Esophagus muscularis mucosa (tissue), 4 donors: ENCODE measurements around the gene ALDH1A2. TPM values are rescaled to one million over a fixed set of nuclear protein-coding genes. Genes with fewer than 3 reads are reported as not detected.
"Not testable (repeated sequence)": the region's sequence is repeated elsewhere in the genome, so short reads cannot be mapped to it uniquely, and the experiment has no call there.

Experiments
- DNase-seq: peaks from one replicate; pipeline ENCODE4 v3.0.0-alpha.2; 2017; ENCODE audit errors: extremely low spot score
- H3K27ac ChIP-seq, 4 donors: fragments of 200-600 bp; sonication (generic); replicated peaks in 1 of 4; 1 replicate in 3 of 4; 2 replicates in 1 of 4; pipeline ENCODE4 v1.5.1; 2016 to 2019; ENCODE audit warnings: mild to moderate bottlenecking in 1 of 4
- H3K27me3 ChIP-seq, 4 donors: fragments of 200-600 bp; sonication (generic); one replicate each; pipeline versions ENCODE4 v1.5.1 to v1.6.0; 2016 to 2019
- H3K36me3 ChIP-seq, 4 donors: fragments of 200-600 bp; sonication (generic); one replicate each; pipeline ENCODE4 v1.5.1; 2016 to 2019
- H3K4me1 ChIP-seq, 4 donors: fragments of 200-600 bp; sonication (generic); one replicate each; pipeline ENCODE4 v1.5.1; 2016 to 2019
- H3K4me3 ChIP-seq, 4 donors: fragments of 200-600 bp; sonication (generic); 1 replicate in 2 of 4; 2 replicates in 2 of 4; pipeline ENCODE4 v1.5.1; 2016 to 2019; ENCODE audit warnings: mild to moderate bottlenecking in 4 of 4, moderate library complexity in 1 of 4
- H3K9me3 ChIP-seq, 4 donors: fragments of 200-600 bp; sonication (generic); 1 replicate in 3 of 4; 2 replicates in 1 of 4; pipeline ENCODE4 v1.5.1; 2016 to 2019
- CTCF ChIP-seq, 3 experiments: fragments of 200-600 bp in 2 of 3; fragments of 450-650 bp in 1 of 3; sonication (generic) in 2 of 3; IDR thresholded peaks; one replicate each; pipeline ENCODE4 v1.5.1; 2017 to 2019; ENCODE audit warnings: antibody characterized with exemption in 3 of 3, mild to moderate bottlenecking in 2 of 3, moderate library complexity in 1 of 3
- EP300 ChIP-seq: sonication (generic); formaldehyde crosslinking; IDR thresholded peaks from one replicate; pipeline ENCODE4 v1.6.1; 2017; ENCODE audit warnings: antibody characterized with exemption
- POLR2A ChIP-seq: fragments of 450-650 bp; IDR thresholded peaks from one replicate; pipeline ENCODE4 v1.6.1; 2017; ENCODE audit warnings: antibody characterized with exemption, moderate library complexity, mild to moderate bottlenecking, low read depth
- POLR2AphosphoS5 ChIP-seq, 2 donors: sonication (generic); formaldehyde crosslinking; IDR thresholded peaks; one replicate each; pipeline ENCODE4 v1.6.1; 2017; ENCODE audit warnings: antibody characterized with exemption in 2 of 2
- WGBS: methylation state at CpG from one replicate; pipeline ENCODE4 v1.1.5; 2018; 5-methylcytosine and 5-hydroxymethylcytosine counted together
- intact Hi-C: fragments of 100-400 bp; cut with DNase I; formaldehyde crosslinking; loops from one replicate; pipeline ENCODE4 v1.15.1; 2023
- total RNA-seq, 4 donors: library from RNA; depleted of rRNA; stranded (reverse); fragments of >200 nt; gene quantifications; one replicate each; pipeline versions ENCODE4 v1.1.0 to v1.2.1, GENCODE V29; 2016

The ALDH1A2 gene
- total RNA-seq = 10 to 100 TPM; 13.3 to 41.2 (median 19.8) TPM

- TF ChIP-seq POLR2AphosphoS5 (IDR thresholded peaks at IDR 0.05) (no peak), EP300 (no peak), CTCF (IDR thresholded peaks at IDR 0.05) (no peak), POLR2A (no peak)
- Histone ChIP-seq H3K27ac (peak within 1 kb of the TSS; percentile 51 to 72 (median 60)), H3K4me1 (peaks cover 3 to 24% (median 18%) of the 10 kb centered on the region in 4 donors), H3K9me3 (no peaks in the 10 kb centered on the region), H3K36me3 (no peaks in the 10 kb centered on the region), H3K4me3 (peak within 1 kb of the TSS; percentile 59 to 67 (median 62)), H3K27me3 (peaks cover 11 to 63% (median 29%) of the 10 kb centered on the region in 4 donors)
- intact Hi-C loops = loop anchor here (2.0 to 10.0 kb wide), 3 partner anchors 93 to 321 kb away; no protein-coding TSS in a partner anchor
- no peak for DNase-seq
- 0% methylated on average over 12 of the region's 75 CpGs for WGBS
Observed at GRCh38 chr15:58065445-58066041, at the start of gene ALDH1A2. Gene ALDH1A2, minus strand, starts transcription at chr15:58065711. Its CDS starts 61 bp downstream, at chr15:58065650.

GRCh38 chr15:58114812-58115211 lies 49.3 kb upstream of the ALDH1A2 start:
- no peaks in the 10 kb centered on the region for H3K27me3 ChIP-seq
- TF ChIP-seq EP300 (no peak), POLR2AphosphoS5 (IDR thresholded peaks at IDR 0.05) (no peak), POLR2A (no peak), CTCF (IDR thresholded peaks at IDR 0.05) (no peak)
- no peaks in the 10 kb centered on the region for H3K4me1 ChIP-seq
- H3K4me3 ChIP-seq = no peak overlapping the region
- H3K36me3 ChIP-seq = no peaks in the 10 kb centered on the region
- H3K9me3 ChIP-seq = no peaks in the 10 kb centered on the region
- H3K27ac ChIP-seq = no peak overlapping the region
- intact Hi-C loops = no loop called here
- no peak for DNase-seq

GRCh38 chr15:58114388-58114787 lies 48.9 kb upstream of the ALDH1A2 start:
- DNase-seq = no peak
- TF ChIP-seq POLR2A = no peak
- TF ChIP-seq POLR2AphosphoS5 (IDR thresholded peaks at IDR 0.05) = no peak
- TF ChIP-seq EP300 = no peak
- TF ChIP-seq CTCF (IDR thresholded peaks at IDR 0.05) = no peak
- Histone ChIP-seq H3K4me1 (no peaks in the 10 kb centered on the region), H3K27me3 (no peaks in the 10 kb centered on the region), H3K27ac (no peak overlapping the region), H3K9me3 (no peaks in the 10 kb centered on the region), H3K36me3 (no peaks in the 10 kb centered on the region), H3K4me3 (no peak overlapping the region)
- intact Hi-C loops = no loop called here
- WGBS = 88% methylated on average over 3 of the region's 3 CpGs

- H3K27ac ChIP-seq, H3K27me3 ChIP-seq, H3K9me3 ChIP-seq, H3K36me3 ChIP-seq, intact Hi-C loops, H3K4me3 ChIP-seq, DNase-seq, H3K4me1 ChIP-seq: not testable (repeated sequence)
- 48% methylated on average over 5 of the region's 5 CpGs for WGBS
Observed at GRCh38 chr15:58113358-58113757, 47.8 kb upstream of the ALDH1A2 start.

GRCh38 chr15:58111718-58112104 lies 46.2 kb upstream of the ALDH1A2 start:
- Histone ChIP-seq H3K27me3 (peaks cover 0 to 3% (median 0%) of the 10 kb centered on the region in 4 donors), H3K36me3 (no peaks in the 10 kb centered on the region), H3K27ac (no peak overlapping the region), H3K9me3 (no peaks in the 10 kb centered on the region), H3K4me1 (no peaks in the 10 kb centered on the region), H3K4me3 (no peak overlapping the region)
- WGBS = 92% methylated on average over 5 of the region's 5 CpGs
- intact Hi-C loops = no loop called here
- no peak for DNase-seq
- TF ChIP-seq POLR2A = no peak
- no peak for TF ChIP-seq EP300
- no peak for TF ChIP-seq CTCF (IDR thresholded peaks at IDR 0.05)
- no peak for TF ChIP-seq POLR2AphosphoS5 (IDR thresholded peaks at IDR 0.05)
